GM13976 (cell line): ENCODE measurements around the gene GPRIN3.

Experiments
- DNase-seq: peaks from one replicate; pipeline ENCODE4 v3.0.0; 2012; ENCODE audit warnings: low spot score
- in situ Hi-C: fragments of 300-500 bp; cut with MboI; formaldehyde crosslinking; loops from one replicate; pipeline ENCODE4 v1.12.0; 2022; ENCODE audit warnings: low sequenced_read_pairs, mixed read lengths, inconsistent platforms; ENCODE audit not compliant: unreplicated experiment
- TF ChIP-seq, protein P1 (sequence below): IDR thresholded peaks from 2 replicates; pipeline ENCODE4 v1.5.1; 2012; ENCODE audit warnings: borderline replicate concordance, mild to moderate bottlenecking; ENCODE audit not compliant: insufficient read depth; ENCODE audit errors: extremely low read depth, missing control alignments, control extremely low read depth

Gene GPRIN3

DNA sequence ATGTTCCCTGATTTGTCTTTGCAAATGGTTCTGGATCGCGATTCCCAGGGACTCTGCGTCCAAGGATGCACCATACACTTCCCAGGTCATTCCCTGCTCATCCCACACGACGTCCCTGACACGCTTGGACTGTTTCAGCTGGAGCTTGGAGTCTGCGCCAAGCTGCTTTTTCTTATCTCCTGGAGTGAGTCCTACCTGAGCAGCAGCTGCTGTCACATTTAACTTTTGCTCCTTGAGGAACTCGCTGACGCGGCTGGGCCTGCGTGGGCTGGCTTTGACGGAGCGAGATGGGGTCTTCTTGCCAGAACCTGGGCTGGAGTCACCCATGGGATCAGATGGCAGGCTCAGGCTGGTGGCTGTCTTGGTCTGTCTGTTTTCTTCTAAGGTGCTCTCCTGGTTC lies 59.6 kb downstream of the GPRIN3 start:
- in situ Hi-C loops: loop anchor here (25.0 kb wide), 1 partner anchor 189 kb away; no protein-coding TSS in a partner anchor
- TF ChIP-seq, protein P1, sequence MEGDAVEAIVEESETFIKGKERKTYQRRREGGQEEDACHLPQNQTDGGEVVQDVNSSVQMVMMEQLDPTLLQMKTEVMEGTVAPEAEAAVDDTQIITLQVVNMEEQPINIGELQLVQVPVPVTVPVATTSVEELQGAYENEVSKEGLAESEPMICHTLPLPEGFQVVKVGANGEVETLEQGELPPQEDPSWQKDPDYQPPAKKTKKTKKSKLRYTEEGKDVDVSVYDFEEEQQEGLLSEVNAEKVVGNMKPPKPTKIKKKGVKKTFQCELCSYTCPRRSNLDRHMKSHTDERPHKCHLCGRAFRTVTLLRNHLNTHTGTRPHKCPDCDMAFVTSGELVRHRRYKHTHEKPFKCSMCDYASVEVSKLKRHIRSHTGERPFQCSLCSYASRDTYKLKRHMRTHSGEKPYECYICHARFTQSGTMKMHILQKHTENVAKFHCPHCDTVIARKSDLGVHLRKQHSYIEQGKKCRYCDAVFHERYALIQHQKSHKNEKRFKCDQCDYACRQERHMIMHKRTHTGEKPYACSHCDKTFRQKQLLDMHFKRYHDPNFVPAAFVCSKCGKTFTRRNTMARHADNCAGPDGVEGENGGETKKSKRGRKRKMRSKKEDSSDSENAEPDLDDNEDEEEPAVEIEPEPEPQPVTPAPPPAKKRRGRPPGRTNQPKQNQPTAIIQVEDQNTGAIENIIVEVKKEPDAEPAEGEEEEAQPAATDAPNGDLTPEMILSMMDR: no peak
- DNase-seq: no peak

DNA sequence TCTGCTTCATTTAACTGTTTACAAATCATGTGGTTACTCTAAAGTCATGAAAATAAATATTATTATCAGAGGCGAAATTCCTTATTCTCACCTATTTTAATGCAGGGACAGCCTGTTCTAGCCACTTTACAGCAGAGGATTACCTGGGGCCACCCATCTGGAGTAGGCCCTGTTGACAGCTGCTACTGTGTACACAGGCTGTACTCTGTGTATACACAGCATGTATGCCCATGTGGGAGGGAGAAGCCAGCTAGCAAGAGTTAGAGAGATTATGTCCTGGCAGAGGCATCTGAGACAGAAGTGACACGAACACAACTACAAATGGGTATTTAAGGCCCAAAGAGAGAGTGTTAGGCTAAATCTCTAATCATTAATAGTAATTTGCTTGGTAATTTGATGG lies 62.1 kb downstream of the GPRIN3 start:
- DNase-seq: no peak
- TF ChIP-seq, protein P1: no peak
- in situ Hi-C loops: loop anchor here (25.0 kb wide), 1 partner anchor 192 kb away; no protein-coding TSS in a partner anchor

DNA sequence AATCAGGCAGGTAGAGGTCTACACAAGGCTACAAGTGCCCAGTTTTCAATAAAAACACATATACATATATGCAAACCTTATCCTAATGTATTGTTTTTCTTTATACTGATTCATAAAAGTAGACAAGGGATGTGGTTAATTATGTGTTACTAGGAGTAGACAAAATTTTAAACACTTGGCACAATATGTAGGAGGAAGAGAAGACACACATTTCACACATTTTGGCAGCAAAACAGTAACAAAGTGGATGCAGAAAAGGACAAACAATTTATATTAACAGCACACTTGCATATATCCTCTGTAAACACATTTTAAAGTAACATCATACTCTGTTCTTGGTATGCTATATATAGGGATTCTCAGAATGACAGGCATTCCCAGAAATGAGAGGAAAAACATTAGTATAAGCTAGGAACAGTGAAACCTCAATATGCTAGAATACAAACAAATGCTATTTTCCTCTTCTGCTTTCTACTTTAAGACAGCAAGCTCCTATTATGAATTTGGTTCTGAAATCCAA lies 63.8 kb downstream of the GPRIN3 start:
- no peak for DNase-seq
- TF ChIP-seq, protein P1: no peak
- in situ Hi-C loops: loop anchor here (25.0 kb wide), 1 partner anchor 194 kb away; no protein-coding TSS in a partner anchor

DNA sequence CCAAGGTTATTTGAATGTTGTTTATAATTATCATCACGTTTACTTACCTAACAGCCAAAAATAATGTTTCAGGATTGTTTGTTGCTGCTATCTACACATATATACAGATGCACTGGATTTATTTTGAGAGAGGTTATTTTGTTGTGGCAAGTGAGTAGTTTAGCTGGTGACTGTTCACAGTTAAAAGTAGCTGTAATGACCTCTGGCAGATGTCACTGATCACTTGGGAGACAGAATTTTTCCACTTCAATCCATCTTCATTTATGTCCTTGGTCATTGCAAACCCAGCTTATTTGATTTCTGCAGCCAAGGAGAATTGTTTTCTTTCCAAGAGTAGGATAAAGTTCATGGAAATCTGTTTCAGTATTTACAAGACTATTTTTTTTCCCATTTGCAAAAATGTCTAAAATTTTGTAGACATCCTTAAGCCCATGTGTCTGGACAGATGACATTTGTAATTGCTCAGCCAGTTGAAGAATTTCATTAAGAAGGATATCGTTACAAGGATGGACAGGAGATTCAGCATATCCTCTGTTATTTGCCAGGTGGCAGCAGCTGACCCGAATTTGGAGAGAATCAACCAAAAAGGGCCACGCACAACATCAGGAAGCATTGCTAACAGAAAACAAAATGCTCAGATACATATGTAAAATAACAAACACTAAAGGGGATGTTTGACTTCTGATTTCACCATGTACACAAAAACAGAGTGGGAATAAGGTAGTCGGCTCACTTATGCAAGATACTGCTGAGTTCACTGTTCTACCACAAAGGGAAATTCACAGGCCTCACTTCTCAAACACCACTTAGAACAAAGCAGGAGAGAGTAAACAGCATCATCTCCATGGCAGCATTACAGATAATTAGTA lies 64.5 kb downstream of the GPRIN3 start:
- no peak for DNase-seq
- in situ Hi-C loops: loop anchor here (25.0 kb wide), 1 partner anchor 194 kb away; no protein-coding TSS in a partner anchor
- TF ChIP-seq, protein P1: no peak

DNA sequence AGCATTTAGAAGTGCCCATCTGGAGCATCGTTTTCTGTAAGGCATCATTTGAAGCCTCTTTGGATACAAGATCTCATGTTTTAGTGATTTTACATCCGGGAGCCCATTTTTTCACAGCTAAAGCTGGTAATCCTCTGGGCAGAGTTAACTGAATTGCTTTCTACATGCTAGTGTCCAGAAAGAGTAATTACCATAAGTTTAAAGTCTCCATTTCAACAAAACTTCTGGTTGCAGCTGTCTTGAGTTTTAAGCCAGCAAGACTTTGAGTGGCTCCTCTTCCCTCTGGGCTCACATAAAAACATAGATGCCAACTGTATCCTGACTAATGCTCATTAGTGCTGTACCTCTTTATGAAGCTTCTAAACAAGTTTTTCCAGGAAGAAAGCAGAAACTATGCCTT lies 65.4 kb downstream of the GPRIN3 start:
- TF ChIP-seq, protein P1: no peak
- no peak for DNase-seq
- in situ Hi-C loops: loop anchor here (25.0 kb wide), 1 partner anchor 195 kb away; no protein-coding TSS in a partner anchor

DNA sequence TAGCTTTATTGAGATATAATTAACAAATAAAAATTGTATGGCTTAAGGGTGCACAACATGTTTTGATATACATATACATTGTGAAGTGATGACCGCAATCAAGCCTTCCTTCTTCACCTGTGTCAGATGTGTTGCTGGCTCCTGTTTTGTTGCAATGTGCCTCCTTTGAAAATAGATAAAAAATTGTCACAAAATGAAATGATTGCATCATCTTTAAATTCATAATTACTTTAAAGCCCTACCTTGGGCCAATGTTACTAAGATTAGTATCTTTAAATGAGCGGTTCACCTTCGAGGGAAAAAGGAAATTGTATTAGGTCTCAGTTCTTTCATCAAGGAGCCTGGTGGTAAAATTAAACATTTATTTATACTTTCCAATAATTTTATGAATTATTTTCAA lies 77.3 kb downstream of the GPRIN3 start:
- in situ Hi-C loops: loop anchor here (25.0 kb wide), 1 partner anchor 207 kb away; no protein-coding TSS in a partner anchor
- TF ChIP-seq, protein P1: no peak
- no peak for DNase-seq
